Thoracic aorta (tissue), 2 donors: Measurements from ENCODE around the gene PJA1. TPM values are rescaled to one million over a fixed set of nuclear protein-coding genes. Genes with fewer than 3 reads are reported as not detected.

ENCODE experiments used
- ATAC-seq: fragments of 150-250 bp; one replicate; pipeline ENCODE4 v1.8.0; 2017; ENCODE audit warnings: low read depth; ENCODE audit not compliant: insufficient number of reproducible peaks, low FRiP score
- DNase-seq: peaks from one replicate; pipeline ENCODE4 v3.0.0-alpha.2; 2020; ENCODE audit warnings: low spot score
- H3K27ac ChIP-seq, 2 donors: fragments of 200-600 bp; sonication (generic); 1 replicate in 1 of 2; 2 replicates in 1 of 2; pipeline ENCODE4 v1.5.1; 2016; ENCODE audit warnings: mild to moderate bottlenecking in 2 of 2, moderate library complexity in 2 of 2
- H3K27me3 ChIP-seq: fragments of 200-600 bp; sonication (generic); replicated peaks from 2 replicates; pipeline ENCODE4 v1.6.0; 2016; ENCODE audit warnings: mild to moderate bottlenecking; ENCODE audit not compliant: insufficient read depth
- H3K36me3 ChIP-seq: fragments of 200-600 bp; sonication (generic); one replicate; pipeline ENCODE4 v1.5.1; 2016
- H3K4me1 ChIP-seq, 2 donors: fragments of 200-600 bp; sonication (generic); 1 replicate in 1 of 2; 2 replicates in 1 of 2; pipeline versions ENCODE4 v1.5.1 to v1.6.0; 2016; ENCODE audit warnings: low read depth in 2 of 2, mild to moderate bottlenecking in 1 of 2; ENCODE audit not compliant: control insufficient read depth in 1 of 2
- H3K4me3 ChIP-seq: fragments of 200-600 bp; sonication (generic); 2 replicates; pipeline ENCODE4 v1.5.1; 2016; ENCODE audit warnings: mild to moderate bottlenecking
- H3K9me3 ChIP-seq: fragments of 200-600 bp; sonication (generic); 2 replicates; pipeline ENCODE4 v1.5.1; 2016
- CTCF ChIP-seq: fragments of 200-600 bp; sonication (generic); IDR thresholded peaks from one replicate; pipeline ENCODE4 v1.5.1; 2019; ENCODE audit warnings: antibody characterized with exemption
- total RNA-seq, 2 donors: library from RNA; depleted of rRNA; stranded (reverse); fragments of >200 nt; gene quantifications; one replicate each; pipeline versions ENCODE4 v1.1.0 to v1.2.3, GENCODE V29; 2016

The PJA1 gene
- total RNA-seq, 2 donors from 2014 or later, result 16.2 to 19.0 TPM

GRCh38 chrX:69117876-69118526, 47.3 kb downstream of the PJA1 start:
- no peak for TF ChIP-seq CTCF
- H3K27me3 ChIP-seq, result no peaks in the 10 kb centered on the region
- no peak overlapping the region for H3K27ac ChIP-seq
- H3K9me3 ChIP-seq, result no peaks in the 10 kb centered on the region
- H3K4me1 ChIP-seq, result no peaks in the 10 kb centered on the region
- ATAC-seq (no peak), DNase-seq (no peak)
- no peaks in the 10 kb centered on the region for H3K36me3 ChIP-seq
- H3K4me3 ChIP-seq, result no peak overlapping the region

GRCh38 chrX:69116077-69116476, 49.2 kb downstream of the PJA1 start:
- Histone ChIP-seq H3K27ac (no peak overlapping the region), H3K4me1 (no peaks in the 10 kb centered on the region), H3K9me3 (no peaks in the 10 kb centered on the region), H3K36me3 (no peaks in the 10 kb centered on the region), H3K4me3 (no peak overlapping the region), H3K27me3 (no peaks in the 10 kb centered on the region)
- no peak for DNase-seq
- no peak for TF ChIP-seq CTCF
- ATAC-seq, result no peak

- no peak overlapping the region for H3K4me3 ChIP-seq
- no peak overlapping the region for H3K27ac ChIP-seq
- H3K36me3 ChIP-seq, result no peaks in the 10 kb centered on the region
- no peaks in the 10 kb centered on the region for H3K9me3 ChIP-seq
- no peaks in the 10 kb centered on the region for H3K4me1 ChIP-seq
- no peak for DNase-seq
- no peaks in the 10 kb centered on the region for H3K27me3 ChIP-seq
- ATAC-seq, result no peak
- no peak for TF ChIP-seq CTCF
These were observed 51.5 kb downstream of the PJA1 start for GRCh38 chrX:69113723-69114122.
